Lower leg skin (tissue), 4 donors: Measurements from ENCODE around the gene DIP2C. TPM values are rescaled to one million over a fixed set of nuclear protein-coding genes. Genes with fewer than 3 reads are reported as not detected.

Experiments used
- DNase-seq, 2 donors: peaks; one replicate each; pipeline ENCODE4 v3.0.0-alpha.2; 2019; ENCODE audit warnings: low spot score in 2 of 2
- H3K4me3 ChIP-seq: fragments of 200-600 bp; sonication (generic); 2 replicates; pipeline ENCODE4 v1.5.1; 2017; ENCODE audit warnings: mild to moderate bottlenecking, low read depth; ENCODE audit not compliant: poor library complexity, severe bottlenecking
- POLR2A ChIP-seq, 2 donors: fragments of 450-650 bp; IDR thresholded peaks; one replicate each; pipeline ENCODE4 v1.6.1; 2016 to 2017; ENCODE audit warnings: antibody characterized with exemption in 2 of 2, mild to moderate bottlenecking in 1 of 2, moderate library complexity in 1 of 2
- whole genome bisulfite sequencing, 2 donors: methylation state at CpG; one replicate each; pipeline ENCODE4 v1.1.5; 2018; 5-methylcytosine and 5-hydroxymethylcytosine counted together
- intact Hi-C: fragments of 100-400 bp; cut with DNase I; formaldehyde crosslinking; loops from one replicate; pipeline ENCODE4 v1.15.0; 2023; ENCODE audit warnings: low total_unique reads
- total RNA-seq, 4 donors: library from RNA; depleted of rRNA; stranded (reverse); fragments of >200 nt; gene quantifications; one replicate each; pipeline ENCODE4 v1.1.0, GENCODE V29; 2016
- TF ChIP-seq, protein P1 (sequence below), 3 donors: fragments of 450-650 bp; IDR thresholded peaks; one replicate each; pipeline ENCODE4 v1.5.1; 2016; ENCODE audit warnings: antibody characterized with exemption in 3 of 3, mild to moderate bottlenecking in 3 of 3, moderate library complexity in 2 of 3

Gene DIP2C
- total RNA-seq, 4 donors from 2014 or later, result 6.2 to 14.7 (median 10.6) TPM

DNA sequence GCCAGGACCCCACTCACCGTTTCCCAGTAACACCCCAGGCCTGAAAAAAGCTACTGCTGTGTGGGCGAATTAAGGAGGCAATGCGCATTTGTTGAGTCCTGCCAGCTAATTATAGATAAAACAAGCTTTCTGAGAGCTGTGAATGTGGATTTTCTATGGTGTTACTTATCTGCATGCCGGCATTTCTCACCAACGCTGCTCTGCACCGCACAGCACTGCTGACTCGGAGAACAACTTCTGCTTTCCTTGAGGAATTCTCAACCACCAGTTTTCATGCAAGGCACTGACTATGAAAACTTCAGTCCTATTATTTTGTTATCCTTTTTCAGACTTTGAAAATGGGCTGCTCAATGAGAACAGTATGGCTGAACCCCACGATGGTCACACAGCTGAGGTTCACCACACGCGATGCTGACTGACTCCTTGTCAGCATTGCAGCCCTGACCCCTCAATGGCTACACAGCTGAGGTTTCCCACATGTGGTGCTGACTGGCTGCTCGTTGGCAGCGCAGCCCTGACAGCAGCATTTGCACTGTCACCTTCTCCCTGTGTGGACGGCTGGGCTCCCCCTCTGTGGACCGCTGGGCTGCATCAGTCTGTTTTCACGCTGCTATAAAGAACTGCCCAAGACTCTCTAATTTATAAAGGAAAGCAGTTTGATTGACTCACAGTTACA, 190.6 kb downstream of the DIP2C start:
- no peak overlapping the region for H3K4me3 ChIP-seq
- intact Hi-C loops, result no loop called here
- TF ChIP-seq POLR2A (IDR thresholded peaks at IDR 0.05), result no peak
- TF ChIP-seq, protein P1, sequence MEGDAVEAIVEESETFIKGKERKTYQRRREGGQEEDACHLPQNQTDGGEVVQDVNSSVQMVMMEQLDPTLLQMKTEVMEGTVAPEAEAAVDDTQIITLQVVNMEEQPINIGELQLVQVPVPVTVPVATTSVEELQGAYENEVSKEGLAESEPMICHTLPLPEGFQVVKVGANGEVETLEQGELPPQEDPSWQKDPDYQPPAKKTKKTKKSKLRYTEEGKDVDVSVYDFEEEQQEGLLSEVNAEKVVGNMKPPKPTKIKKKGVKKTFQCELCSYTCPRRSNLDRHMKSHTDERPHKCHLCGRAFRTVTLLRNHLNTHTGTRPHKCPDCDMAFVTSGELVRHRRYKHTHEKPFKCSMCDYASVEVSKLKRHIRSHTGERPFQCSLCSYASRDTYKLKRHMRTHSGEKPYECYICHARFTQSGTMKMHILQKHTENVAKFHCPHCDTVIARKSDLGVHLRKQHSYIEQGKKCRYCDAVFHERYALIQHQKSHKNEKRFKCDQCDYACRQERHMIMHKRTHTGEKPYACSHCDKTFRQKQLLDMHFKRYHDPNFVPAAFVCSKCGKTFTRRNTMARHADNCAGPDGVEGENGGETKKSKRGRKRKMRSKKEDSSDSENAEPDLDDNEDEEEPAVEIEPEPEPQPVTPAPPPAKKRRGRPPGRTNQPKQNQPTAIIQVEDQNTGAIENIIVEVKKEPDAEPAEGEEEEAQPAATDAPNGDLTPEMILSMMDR (IDR thresholded peaks at IDR 0.05), result no peak
- 82 to 87% methylated on average over 15 of the region's 15 CpGs for WGBS, 2 donors
- DNase-seq, result no peak

DNA sequence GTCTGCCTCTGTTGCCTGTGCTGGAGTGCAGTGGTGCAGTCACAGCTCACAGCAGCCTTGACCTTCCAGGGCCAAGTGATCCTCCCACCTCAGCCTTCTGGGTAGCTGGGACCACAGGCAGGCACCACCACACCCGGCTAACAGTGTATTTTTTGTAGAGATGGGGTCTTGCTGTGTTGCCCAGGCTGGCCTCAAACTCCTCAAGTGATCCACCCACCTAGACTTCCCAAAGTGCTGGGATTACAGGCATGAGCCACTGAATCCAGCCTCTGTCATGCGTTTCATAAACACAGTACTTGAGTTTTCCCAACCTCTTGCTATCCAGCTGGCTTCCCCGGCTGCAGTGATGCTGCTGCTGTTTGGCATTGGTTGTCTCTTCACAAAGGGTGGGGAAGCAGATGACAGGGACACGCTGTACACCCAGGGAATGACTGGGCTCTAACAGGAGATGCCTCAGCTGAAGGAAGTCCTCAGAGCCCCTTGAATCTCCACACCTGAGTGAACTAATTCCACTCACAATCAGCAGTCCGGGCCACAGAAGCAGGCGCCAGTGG, 191.5 kb downstream of the DIP2C start:
- intact Hi-C loops, result no loop called here
- TF ChIP-seq, protein P1 (IDR thresholded peaks at IDR 0.05), result no peak
- TF ChIP-seq POLR2A (IDR thresholded peaks at IDR 0.05), result no peak
- H3K4me3 ChIP-seq, result no peak overlapping the region
- 65 to 76% methylated on average over 4 to 6 of the region's 6 CpGs for WGBS, 2 donors
- DNase-seq, result no peak

DNA sequence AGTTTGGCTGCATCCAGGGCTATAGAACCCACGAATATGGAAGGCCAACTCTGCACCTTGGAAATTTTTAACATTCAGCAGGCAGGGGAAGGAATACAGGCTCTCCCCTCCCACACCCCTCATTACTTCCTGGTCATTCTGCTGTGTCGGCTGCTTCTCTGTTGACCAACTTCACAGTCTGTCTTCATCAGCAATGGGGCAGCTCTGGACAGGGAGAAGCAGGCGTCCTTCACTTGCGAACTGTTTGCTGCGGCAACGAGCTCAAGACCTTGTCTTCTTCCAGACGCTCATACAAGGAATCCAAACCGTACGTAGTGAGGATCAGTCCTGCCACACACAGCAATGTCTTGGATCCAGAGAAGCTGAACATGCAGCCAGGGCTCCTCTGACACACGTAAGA, 192.2 kb downstream of the DIP2C start:
- no peak overlapping the region for H3K4me3 ChIP-seq
- DNase-seq, result no peak
- 93 to 94% methylated on average over 10 of the region's 10 CpGs for WGBS, 2 donors
- TF ChIP-seq POLR2A (IDR thresholded peaks at IDR 0.05), result no peak
- TF ChIP-seq, protein P1 (IDR thresholded peaks at IDR 0.05), result no peak
- intact Hi-C loops, result no loop called here

DNA sequence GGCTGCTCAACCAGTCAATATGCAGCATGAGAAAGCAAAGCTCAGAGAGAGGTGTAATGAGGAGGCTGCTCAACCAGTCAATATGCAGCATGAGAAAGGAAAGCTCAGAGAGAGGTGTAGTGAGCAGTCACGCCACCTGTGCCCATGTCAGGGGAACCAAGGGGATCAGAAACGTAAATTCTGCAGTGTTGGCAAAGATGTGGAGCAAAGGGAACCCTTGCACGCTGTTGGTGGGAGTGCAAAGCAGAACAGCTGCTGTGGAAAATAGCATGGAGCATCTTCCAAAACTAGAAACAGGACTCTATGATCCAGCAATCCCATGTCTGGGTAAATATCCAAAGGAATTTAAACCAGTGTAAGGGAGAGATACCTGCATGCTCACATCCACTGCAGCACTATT, 194.9 kb downstream of the DIP2C start:
- H3K4me3 ChIP-seq, result no peak overlapping the region
- WGBS, 2 donors, result 92 to 93% methylated on average over 3 of the region's 3 CpGs
- TF ChIP-seq POLR2A (IDR thresholded peaks at IDR 0.05), result no peak
- TF ChIP-seq, protein P1 (IDR thresholded peaks at IDR 0.05), result no peak
- intact Hi-C loops, result no loop called here
- no peak for DNase-seq

DNA sequence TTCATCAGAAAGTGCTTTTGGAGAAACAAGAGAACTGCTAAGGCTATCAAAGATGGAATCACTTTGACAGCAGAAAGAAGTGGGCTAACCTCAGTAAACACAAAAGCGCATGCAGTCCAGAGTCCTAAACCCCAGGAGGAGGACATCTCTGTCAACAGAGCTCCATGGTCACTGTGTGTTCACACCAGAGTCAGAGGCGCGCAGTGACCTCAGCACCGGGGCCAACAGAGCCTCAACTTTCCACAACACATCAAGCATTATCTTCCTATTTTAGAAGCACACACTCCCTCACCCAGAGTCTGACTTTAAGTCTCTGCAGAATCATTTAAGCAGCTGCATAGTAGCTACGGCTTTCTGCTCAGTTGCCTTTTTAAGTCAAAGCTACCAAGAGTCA, 195.3 kb downstream of the DIP2C start:
- no peak for TF ChIP-seq POLR2A (IDR thresholded peaks at IDR 0.05)
- TF ChIP-seq, protein P1 (IDR thresholded peaks at IDR 0.05), result no peak
- no peak overlapping the region for H3K4me3 ChIP-seq
- no peak for DNase-seq
- intact Hi-C loops, result no loop called here
- WGBS, 2 donors, result 89 to 95% methylated on average over 5 of the region's 5 CpGs
